HepG2 (cell line): ENCODE data around the gene CDK7. TPM values are rescaled to one million over a fixed set of nuclear protein-coding genes. Genes with fewer than 3 reads are reported as not detected.

Experiments
- BCL3 ChIP-seq: sonication (generic); formaldehyde crosslinking; IDR thresholded peaks from 2 replicates; pipeline ENCODE4 v1.5.1; 2020; ENCODE audit warnings: mild to moderate bottlenecking, missing genetic modification reagents, moderate library complexity
- CAMTA2 ChIP-seq: sonication (generic); formaldehyde crosslinking; IDR thresholded peaks from 2 replicates; pipeline ENCODE4 v1.4.0; 2020; ENCODE audit warnings: mild to moderate bottlenecking, missing genetic modification reagents, borderline replicate concordance
- ELF4 ChIP-seq: sonication (generic); formaldehyde crosslinking; IDR thresholded peaks from 2 replicates; pipeline ENCODE4 v1.5.0; 2020; ENCODE audit warnings: missing genetic modification reagents, mild to moderate bottlenecking, moderate library complexity, borderline replicate concordance
- GPBP1L1 ChIP-seq: sonication (generic); formaldehyde crosslinking; IDR thresholded peaks from 2 replicates; pipeline ENCODE4 v1.5.0; 2020; ENCODE audit warnings: mild to moderate bottlenecking, missing genetic modification reagents
- KAT2B ChIP-seq: fragments of 150-350 bp; IDR thresholded peaks from 2 replicates; pipeline ENCODE4 v1.6.1; 2014; ENCODE audit warnings: low read depth, low read length, borderline replicate concordance
- MAFG ChIP-seq: sonication (generic); formaldehyde crosslinking; IDR thresholded peaks from 2 replicates; pipeline ENCODE4 v1.5.1; 2020; ENCODE audit warnings: mild to moderate bottlenecking, missing genetic modification reagents
- NFE2 ChIP-seq: sonication (generic); formaldehyde crosslinking; IDR thresholded peaks from 2 replicates; pipeline ENCODE4 v1.4.0; 2020; ENCODE audit warnings: missing genetic modification reagents
- NR0B2 ChIP-seq: sonication (generic); formaldehyde crosslinking; IDR thresholded peaks from 2 replicates; pipeline ENCODE4 v1.4.0; 2020; ENCODE audit warnings: mild to moderate bottlenecking, missing genetic modification reagents
- SKIL ChIP-seq: sonication (generic); formaldehyde crosslinking; IDR thresholded peaks from 2 replicates; pipeline ENCODE4 v1.8.0; 2022; ENCODE audit warnings: missing genetic modification reagents, mild to moderate bottlenecking, moderate library complexity, borderline replicate concordance
- SRSF4 ChIP-seq: fragments of 200-400 bp; formaldehyde crosslinking; IDR thresholded peaks from one replicate; pipeline ENCODE4 v1.6.1; 2018; ENCODE audit warnings: mild to moderate bottlenecking, low read depth, low read length, moderate library complexity; ENCODE audit not compliant: poor library complexity, severe bottlenecking
- SYNCRIP ChIP-seq: fragments of 200-400 bp; formaldehyde crosslinking; IDR thresholded peaks from 2 replicates; pipeline ENCODE4 v1.6.1; 2018; ENCODE audit warnings: mild to moderate bottlenecking, low read depth, low read length; ENCODE audit not compliant: insufficient read depth
- TBX3 ChIP-seq: fragments of 450-650 bp; IDR thresholded peaks from 2 replicates; pipeline ENCODE4 v1.6.1; 2017; ENCODE audit warnings: antibody characterized with exemption, mild to moderate bottlenecking, inconsistent platforms, borderline replicate concordance
- ZFAT ChIP-seq: sonication (generic); formaldehyde crosslinking; conservative IDR thresholded peaks from 2 replicates; pipeline ENCODE4 v1.8.1; 2023; ENCODE audit warnings: missing genetic modification reagents, inconsistent platforms
- ZFP37 ChIP-seq: sonication (generic); formaldehyde crosslinking; IDR thresholded peaks from 2 replicates; pipeline ENCODE4 v1.4.0; 2020; ENCODE audit warnings: missing genetic modification reagents, borderline replicate concordance
- ZFY ChIP-seq: sonication (generic); formaldehyde crosslinking; IDR thresholded peaks from 2 replicates; pipeline ENCODE4 v1.4.0; 2020; ENCODE audit warnings: missing genetic modification reagents
- ZNF512 ChIP-seq: sonication (generic); formaldehyde crosslinking; IDR thresholded peaks from 2 replicates; pipeline ENCODE4 v1.4.0; 2020; ENCODE audit warnings: mild to moderate bottlenecking, missing genetic modification reagents
- ZNF607 ChIP-seq: sonication (generic); formaldehyde crosslinking; IDR thresholded peaks from 2 replicates; pipeline ENCODE4 v1.5.1; 2020; ENCODE audit warnings: missing genetic modification reagents, mild to moderate bottlenecking, borderline replicate concordance
- ZNF703 ChIP-seq: sonication (generic); formaldehyde crosslinking; IDR thresholded peaks from 2 replicates; pipeline ENCODE4 v1.5.1; 2020; ENCODE audit warnings: missing genetic modification reagents, mild to moderate bottlenecking, moderate library complexity, borderline replicate concordance
- ZNF839 ChIP-seq: sonication (generic); formaldehyde crosslinking; IDR thresholded peaks from 2 replicates; pipeline ENCODE4 v1.4.0; 2020; ENCODE audit warnings: missing genetic modification reagents, mild to moderate bottlenecking, borderline replicate concordance
- polyA plus RNA-seq, 8 experiments: library from polyadenylated mRNA; depleted of rRNA in 3 of 8; stranded (reverse) in 7 of 8; unstranded in 1 of 8; fragments of >200 nt; fragmentation: Illumina TruSeq in 4 of 8; extraction: Trizol in 4 of 8; gene quantifications; 2 replicates each; pipeline versions ENCODE4 v1.2.1 to v1.2.3, GENCODE V29; 2011 to 2016; ENCODE audit warnings: low read depth in 4 of 8, missing spikeins in 1 of 8, mixed read lengths in 1 of 8; ENCODE audit not compliant: insufficient read depth in 1 of 8
- total RNA-seq, 5 experiments: library from RNA; depleted of rRNA; stranded (reverse); fragments of >200 nt; fragmentation: Illumina TruSeq; extraction: Trizol; gene quantifications; 2 replicates each; pipeline ENCODE4 v1.2.3, GENCODE V29; 2016; ENCODE audit warnings: low read depth in 1 of 5

The CDK7 gene
- total and polyA plus RNA-seq, 2 of the 13 experiments (the other 11 are each of a cell fraction or from before 2014, with no cell fraction given), result 41.2 to 54.9 TPM

- TF ChIP-seq MAFG (CRISPR knock-in tag) (no peak), ZFAT (CRISPR knock-in tag) (no peak), GPBP1L1 (CRISPR knock-in tag) (no peak), ELF4 (CRISPR knock-in tag) (0 out of 2 replicates have a peak, but pooled peaks have one; percentile 31), ZFY (CRISPR knock-in tag) (peak; percentile 59), BCL3 (CRISPR knock-in tag) (peak; percentile 66; the same call in 1 of the 2 replicates), ZNF703 (CRISPR knock-in tag) (no peak), TBX3 (peak; percentile 35; the same call in 1 of the 2 replicates), SRSF4 (no peak), ZFP37 (no peak), ZNF607 (CRISPR knock-in tag) (no peak), CAMTA2 (peak; percentile 62; the same call in 1 of the 2 replicates), NFE2 (CRISPR knock-in tag) (no peak), KAT2B (no peak), NR0B2 (CRISPR knock-in tag) (peak; percentile 92), SYNCRIP (no peak), ZNF839 (peak; percentile 92; the same call in 1 of the 2 replicates), SKIL (CRISPR knock-in tag) (no peak), ZNF512 (peak; percentile 83; the same call in 1 of the 2 replicates)
These were observed 16.8 kb upstream of the CDK7 start (continued) for GRCh38 chr5:69217548-69218526.
